GM18909 (cell line): ENCODE results near the gene DTNB.

Experiments used
- ATAC-seq: cut with Tn5 transposase; IDR thresholded peaks from one replicate; pipeline ENCODE4 v1.9.1; 2021; ENCODE audit warnings: mild to moderate bottlenecking; ENCODE audit not compliant: unreplicated experiment, poor library complexity

Gene DTNB

DNA sequence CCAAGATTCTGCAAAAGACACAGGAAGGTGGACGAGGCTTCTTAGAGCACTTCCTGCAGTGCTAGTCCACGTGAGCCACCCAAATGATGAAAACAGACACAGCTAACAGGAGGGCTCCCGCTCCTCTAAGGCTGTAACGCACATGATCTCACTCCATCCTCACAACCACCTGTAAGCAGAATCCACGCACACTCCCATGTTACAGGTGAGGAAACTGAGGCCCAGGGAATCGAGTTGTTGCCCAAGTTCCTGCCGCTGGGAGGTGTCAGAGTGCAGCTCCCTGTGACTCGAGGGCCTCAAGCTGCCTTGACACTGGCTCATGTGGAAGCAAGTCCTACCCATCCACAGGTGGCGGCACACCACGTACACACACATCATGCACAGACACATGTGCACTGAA, 336.1 kb downstream of the DTNB start:
- ATAC-seq = no peak

DNA sequence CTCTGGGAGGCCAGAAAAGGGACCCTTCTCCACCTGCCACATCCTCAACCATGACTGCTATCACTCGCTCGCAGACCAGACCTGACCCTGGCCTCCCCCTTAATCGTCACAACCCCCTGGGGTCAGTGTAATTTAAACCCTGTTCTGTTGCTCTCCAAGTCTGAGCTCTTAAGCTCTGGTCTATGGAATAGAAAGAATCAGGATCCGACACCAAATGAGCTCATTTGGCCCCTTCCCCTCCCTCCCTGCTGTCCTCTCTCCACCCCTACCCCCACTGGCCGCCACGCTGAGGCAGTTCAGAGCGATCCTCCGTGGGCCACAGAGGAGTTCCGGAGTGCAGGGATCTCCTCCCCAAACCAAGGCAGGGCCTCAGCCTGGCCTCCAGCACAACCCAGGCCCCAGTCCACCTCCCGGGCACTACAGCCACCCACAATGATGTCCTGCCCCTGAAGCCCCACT, 337.0 kb downstream of the DTNB start:
- no peak for ATAC-seq

DNA sequence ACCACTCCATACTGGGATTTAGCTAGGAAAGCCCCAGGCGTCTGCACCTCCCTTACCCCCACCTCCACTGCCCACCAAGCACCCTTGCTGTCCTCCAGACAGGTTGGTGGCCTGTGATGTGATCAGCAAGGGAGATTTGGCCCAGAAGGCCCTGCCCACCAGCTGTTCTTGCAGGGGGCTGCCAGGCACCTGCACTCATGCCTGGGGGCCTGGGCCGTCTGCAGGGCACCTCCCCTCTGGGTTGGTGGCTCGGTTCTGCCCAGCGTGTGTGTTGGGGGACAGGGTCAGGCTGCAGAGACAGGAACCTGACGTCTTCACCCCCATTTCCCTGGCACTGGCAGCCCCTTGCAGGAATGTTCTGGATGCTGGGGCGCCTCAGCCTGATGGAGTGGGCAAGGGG, 337.4 kb downstream of the DTNB start:
- ATAC-seq = no peak

DNA sequence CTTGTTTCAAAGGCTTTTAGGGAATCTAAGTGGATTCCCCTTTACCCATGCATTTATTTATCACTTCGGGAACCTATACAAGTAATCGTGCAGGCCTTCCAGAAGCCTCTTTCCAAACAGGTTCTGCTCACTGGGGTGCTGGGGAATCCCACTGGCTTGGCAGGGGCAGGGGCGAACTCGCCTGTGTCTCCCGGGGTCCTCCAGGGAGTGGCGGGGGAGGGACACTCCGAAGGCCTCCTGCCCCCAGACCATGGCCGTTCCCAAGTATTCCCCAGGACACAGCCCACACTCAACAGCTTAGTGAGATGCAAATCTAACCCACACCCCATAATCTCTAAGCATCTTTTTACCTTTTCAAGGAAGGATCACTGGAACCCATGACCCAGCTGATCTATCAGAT, 338.2 kb downstream of the DTNB start:
- no peak for ATAC-seq

- no peak for ATAC-seq
Measured at GRCh38 chr2:25334482-25334881, 338.9 kb downstream of the DTNB start.

DNA sequence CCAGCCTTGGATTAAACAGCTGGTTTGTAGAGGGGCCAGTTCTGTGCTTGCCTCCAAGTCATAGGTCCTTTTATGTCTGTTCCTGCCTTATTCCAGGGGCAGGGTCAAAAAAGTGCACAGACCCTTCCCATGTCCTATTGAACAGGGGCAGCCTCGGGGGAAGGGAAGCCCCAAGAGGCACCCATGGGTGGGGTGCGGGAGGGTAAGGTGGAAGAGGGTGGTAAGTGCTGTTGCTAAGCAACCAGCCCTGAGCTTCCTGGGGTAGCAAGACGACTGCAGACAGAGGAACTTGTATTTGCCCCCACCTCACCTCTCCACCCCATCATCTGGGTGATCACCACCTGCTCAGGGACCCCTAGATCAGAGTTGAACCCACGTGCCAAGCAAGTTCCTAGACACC, 339.4 kb downstream of the DTNB start:
- no peak for ATAC-seq

DNA sequence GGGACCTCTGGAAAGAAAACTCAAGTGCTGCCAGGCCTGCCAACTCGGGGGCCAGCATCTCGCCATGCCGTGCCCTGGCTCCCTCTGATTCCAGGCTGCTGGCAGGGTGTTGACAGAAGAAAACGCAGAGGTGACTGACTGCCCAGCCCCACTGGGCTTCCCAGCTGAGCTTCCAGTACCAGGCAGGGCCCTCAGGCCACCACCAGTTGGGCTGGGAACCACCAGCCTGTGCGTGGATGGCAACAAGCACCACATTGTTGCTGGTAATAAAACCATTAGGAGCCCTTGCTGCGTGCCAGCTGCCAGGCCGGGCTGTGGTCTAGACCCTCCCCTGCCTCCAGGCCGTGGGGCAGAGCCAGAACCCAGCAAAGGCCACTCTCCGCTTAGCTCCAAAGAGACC, 340.8 kb downstream of the DTNB start:
- no peak for ATAC-seq

DNA sequence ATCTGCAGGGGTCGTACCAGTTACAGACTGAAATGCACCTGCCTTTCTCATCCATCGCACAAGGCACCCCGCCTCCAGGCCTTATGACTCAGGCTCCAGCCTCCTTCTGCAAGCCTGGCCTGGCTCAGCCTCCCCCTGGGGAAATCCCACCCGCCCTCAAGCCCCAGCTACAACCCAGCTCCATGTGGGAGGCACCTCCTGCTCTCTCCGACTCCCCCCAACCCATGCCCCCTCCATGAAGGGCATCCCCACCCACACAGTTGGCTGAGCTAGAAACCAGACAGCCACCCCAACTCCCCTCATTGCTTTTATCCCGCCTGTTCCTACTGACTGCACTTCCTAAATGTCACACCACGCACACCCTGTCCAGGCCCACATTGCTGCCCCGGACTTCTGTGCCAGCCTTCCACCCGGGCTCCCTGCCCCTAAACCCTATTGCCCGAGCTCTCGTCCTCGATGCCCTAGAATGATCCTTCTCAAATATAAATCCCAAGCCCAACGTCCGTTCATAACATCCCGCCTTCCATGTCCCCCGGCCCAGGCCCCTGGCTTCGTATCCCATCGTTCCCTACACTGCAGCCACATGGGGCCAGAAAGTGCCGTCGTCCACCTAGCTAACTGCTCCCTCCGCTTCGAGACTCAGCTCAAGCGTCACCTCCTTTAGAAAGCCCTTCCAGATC, 341.6 kb downstream of the DTNB start:
- ATAC-seq = no peak

- no peak for ATAC-seq
Measured at GRCh38 chr2:25330937-25331336, 342.4 kb downstream of the DTNB start.

GRCh38 chr2:25330273-25330672, 343.1 kb downstream of the DTNB start:
- ATAC-seq = no peak

DNA sequence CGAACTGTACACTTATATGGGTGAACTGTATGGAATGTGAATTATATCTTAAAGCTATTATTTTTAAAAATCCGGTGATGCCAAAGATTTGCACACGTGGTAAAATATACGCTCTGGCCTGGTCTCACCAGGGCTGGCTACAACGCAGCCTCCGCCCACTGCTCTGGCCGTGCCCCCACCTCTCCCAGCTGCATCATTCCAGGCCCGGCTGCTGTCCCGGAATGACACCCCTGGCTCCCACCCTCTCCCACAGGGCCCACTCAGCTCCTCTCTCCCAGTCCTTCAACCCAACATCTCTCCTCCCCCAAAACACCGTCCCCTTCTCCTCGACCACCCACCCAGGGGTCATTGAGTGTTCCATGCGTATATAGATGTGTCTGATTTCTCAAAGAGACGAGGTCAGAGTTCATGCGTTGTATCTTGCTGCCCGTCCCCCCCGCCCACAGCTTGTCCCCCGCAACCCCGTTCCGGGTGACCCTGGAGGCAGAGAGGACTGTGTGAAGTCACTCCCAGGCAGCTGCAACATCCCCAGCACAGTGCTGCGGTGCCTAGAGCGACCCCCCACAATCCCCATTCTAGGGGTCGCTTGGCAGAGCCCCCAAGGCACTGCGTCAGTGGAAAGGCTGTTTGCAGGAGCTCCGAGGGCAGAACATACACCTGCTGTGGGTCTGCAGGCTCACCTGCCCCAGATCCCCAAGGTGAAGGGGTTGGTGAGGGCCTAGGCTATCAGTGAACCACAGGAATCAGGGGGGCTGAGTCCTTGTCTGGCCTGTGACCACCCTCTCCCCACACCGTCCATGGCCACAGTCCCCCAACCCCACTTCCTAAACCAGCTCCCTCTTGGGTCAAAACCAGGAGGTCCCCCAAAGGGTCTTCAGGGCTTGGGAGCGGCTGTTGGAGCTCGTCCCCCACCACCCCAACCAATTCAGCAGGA, 345.0 kb downstream of the DTNB start:
- no peak for ATAC-seq
